ENCODE results near the gene BCL3. TPM values are rescaled to one million over a fixed set of nuclear protein-coding genes. Genes with fewer than 3 reads are reported as not detected.

BCL3 gene
- total and polyA plus RNA-seq, 2 of the 13 experiments (the other 11 are each of a cell fraction or from before 2014, with no cell fraction given): 2.3 to 4.0 TPM

GRCh38 chr19:44757057-44757734 lies 8.7 kb downstream of the BCL3 start:
- peaks cover 32% of the 10 kb centered on the region for H3K4me1 ChIP-seq (ENCODE audit: insufficient read depth, low read length)
- FAIRE-seq (no peak), ATAC-seq (no peak), DNase-seq (ENCODE audit: low spot score) (no peak)
- H3K9ac ChIP-seq (ENCODE audit: insufficient read depth, low read depth, low read length): no peak overlapping the region
- H2AFZ ChIP-seq (ENCODE audit: low read length): no peak overlapping the region
- no peaks in the 10 kb centered on the region for H3K9me3 ChIP-seq (ENCODE audit: low read length)
- WGBS (ENCODE audit: low lambda C conversion rate): 95% methylated on average over 29 of the region's 53 CpGs
- H3K4me3 ChIP-seq (replicated peaks in 1 of 3; ENCODE audit: insufficient read depth in 1 of 3, low read depth in 2 of 3, low read length in 3 of 3): no peak overlapping the region
- H3K36me3 ChIP-seq (replicated peaks in 1 of 2; ENCODE audit: control insufficient read depth in 1 of 2, insufficient read depth in 2 of 2, low read length in 2 of 2): peaks cover 12 to 26% of the 10 kb centered on the region in 2 experiments; a peak in 4 of 5 replicates
- H3K27me3 ChIP-seq (ENCODE audit: control insufficient read depth in 1 of 2, insufficient read depth in 2 of 2, low read length in 2 of 2): no peaks in the 10 kb centered on the region
- H3K27ac ChIP-seq (ENCODE audit: extremely low read length, insufficient read depth, low read length): no peak overlapping the region
- no TSS peak for BruUV-seq (replicated peaks)
- H3K4me2 ChIP-seq (ENCODE audit: low read depth, low read length): no peak overlapping the region
- H3K79me2 ChIP-seq (ENCODE audit: insufficient read depth, low read length): no peaks in the 10 kb centered on the region
- ChIA-PET CTCF (ENCODE audit: low intra/inter-chr PET ratio, low total read pairs) (no interaction called here), POLR2A (interaction anchor here (0.9 kb wide), 1 partner anchor 32 kb away, joined by 4 read pairs; no protein-coding TSS in a partner anchor)
- in situ Hi-C loops (cut with HindIII; ENCODE audit: extremely low pct_ligation_motif_present, low pct_unique_long_range_greater_than_20kb): loop anchor here (5.0 kb wide), 1 partner anchor 35 kb away; no protein-coding TSS in a partner anchor
- TF ChIP-seq ZBTB40 (IDR thresholded peaks at IDR 0.05) (no peak), ZBTB40 (CRISPR knock-in tag; IDR thresholded peaks at IDR 0.05) (no peak), HOXA7 (CRISPR knock-in tag; IDR thresholded peaks at IDR 0.05) (no peak), ZBTB49 (CRISPR knock-in tag; IDR thresholded peaks at IDR 0.05; ENCODE audit: borderline replicate concordance) (no peak), RBFOX2 (IDR thresholded peaks at IDR 0.05; ENCODE audit: low read depth, low read length) (0 out of 2 replicates have a peak, but pooled peaks have one; percentile 51), SMARCE1 (IDR thresholded peaks at IDR 0.05; ENCODE audit: borderline replicate concordance) (no peak)
- H4K20me1 ChIP-seq (ENCODE audit: insufficient read depth, low read length): no peaks in the 10 kb centered on the region
- intact Hi-C loops (cut with micrococcal nuclease; ENCODE audit: unreplicated experiment): no loop called here
